K562 (cell line): ENCODE data around the gene SDCCAG8. TPM values are rescaled to one million over a fixed set of nuclear protein-coding genes. Genes with fewer than 3 reads are reported as not detected.

ENCODE experiments used
- ATAC-seq: fragments of 200-7000 bp; cut with Tn5 transposase; 3 replicates; pipeline ENCODE4 v1.9.1; 2020; ENCODE audit warnings: moderate library complexity
- BruUV-seq: library from RNA; stranded (reverse); fragments of 400-500 nt; replicated peaks from 2 replicates; lab custom pipeline; 2021; lab: Mats Ljungman, UMichigan
- CTCF ChIA-PET: fragments of 300-600 bp; formaldehyde crosslinking; extraction: SDS; loops from one replicate; lab custom pipeline; 2021; ENCODE audit warnings: low intra/inter-chr PET ratio; lab: Yijun Ruan, JAX
- POLR2A ChIA-PET: fragments of 300-600, 350-650 bp; sonication (Branson Sonifier 250); formaldehyde crosslinking; extraction: SDS; loops from one replicate; lab custom pipeline; 2021; ENCODE audit warnings: antibody characterized with exemption, inconsistent platforms; lab: Yijun Ruan, JAX
- DNase-seq, 4 experiments: peaks; one replicate each; pipeline versions ENCODE4 v3.0.0 to v3.0.0-alpha.2; 2011 to 2018; ENCODE audit warnings: low spot score in 3 of 4, mixed read lengths in 3 of 4; ENCODE audit errors: extremely low read depth in 1 of 4
- FAIRE-seq: peaks from 2 replicates; lab custom pipeline; 2011; peaks lifted over from hg19 to GRCh38; lab: Jason Lieb, UNC
- H2AFZ ChIP-seq: 2 replicates; pipeline ENCODE4 v1.6.0; 2011; ENCODE audit warnings: low read depth, low read length, control low read depth, inconsistent platforms
- H3K27ac ChIP-seq: fragments of 200-600 bp; 3 replicates; pipeline ENCODE4 v1.8.0; 2011; ENCODE audit warnings: low read depth, mild to moderate bottlenecking, control low read depth, inconsistent platforms, low read length, moderate library complexity, mixed read lengths; ENCODE audit errors: extremely low read depth
- H3K27me3 ChIP-seq, 2 experiments: fragments of 300-600 bp in 1 of 2; 2 replicates in 1 of 2; 3 replicates in 1 of 2; pipeline versions ENCODE4 v1.6.0 to v1.8.0; 2011; ENCODE audit warnings: inconsistent platforms in 2 of 2, low read length in 2 of 2, mild to moderate bottlenecking in 1 of 2, mixed read lengths in 1 of 2, moderate library complexity in 1 of 2; ENCODE audit not compliant: control insufficient read depth in 2 of 2, insufficient read depth in 2 of 2
- H3K36me3 ChIP-seq: fragments of 300-600 bp; 3 replicates; pipeline ENCODE4 v1.8.0; 2011; ENCODE audit warnings: mild to moderate bottlenecking, low read length, inconsistent platforms; ENCODE audit not compliant: control insufficient read depth, insufficient read depth
- H3K4me1 ChIP-seq, 2 experiments: fragments of 200-600 bp in 1 of 2; replicated peaks in 1 of 2; 2 replicates in 1 of 2; 3 replicates in 1 of 2; pipeline versions ENCODE4 v1.5.1 to v1.8.0; 2011; ENCODE audit warnings: inconsistent platforms in 2 of 2, low read length in 2 of 2, mild to moderate bottlenecking in 1 of 2, mixed read lengths in 1 of 2, moderate library complexity in 1 of 2; ENCODE audit not compliant: control insufficient read depth in 2 of 2, insufficient read depth in 2 of 2
- H3K4me2 ChIP-seq: 2 replicates; pipeline ENCODE4 v1.6.1; 2011; ENCODE audit warnings: low read length, control low read depth, inconsistent platforms, mixed read lengths; ENCODE audit not compliant: insufficient read depth
- H3K4me3 ChIP-seq: fragments of 200-600 bp; sonication (generic), shearing (Covaris generic); 2 replicates; pipeline ENCODE4 v1.5.1; 2016; ENCODE audit warnings: control low read depth, inconsistent platforms
- H3K79me2 ChIP-seq: fragments of 200-600 bp; 3 replicates; pipeline ENCODE4 v1.8.0; 2011; ENCODE audit warnings: low read length, inconsistent platforms; ENCODE audit not compliant: control insufficient read depth, insufficient read depth
- H3K9ac ChIP-seq, 2 experiments: 2 replicates each; pipeline versions ENCODE4 v1.6.0 to v1.6.1; 2011; ENCODE audit warnings: low read depth in 2 of 2, low read length in 2 of 2, control low read depth in 1 of 2, inconsistent platforms in 1 of 2, mild to moderate bottlenecking in 1 of 2, mixed read lengths in 1 of 2; ENCODE audit not compliant: insufficient read depth in 1 of 2
- H3K9me1 ChIP-seq: one replicate; pipeline ENCODE4 v1.6.0; 2011; ENCODE audit warnings: inconsistent platforms, mild to moderate bottlenecking, low read length, moderate library complexity; ENCODE audit not compliant: control insufficient read depth, insufficient read depth
- H3K9me3 ChIP-seq: replicated peaks from 2 replicates; pipeline ENCODE4 v1.5.1; 2011; ENCODE audit warnings: low read depth, low read length, inconsistent platforms; ENCODE audit not compliant: control insufficient read depth, insufficient read depth
- H4K20me1 ChIP-seq: replicated peaks from 2 replicates; pipeline ENCODE4 v1.6.1; 2011; ENCODE audit warnings: low read length, inconsistent platforms, mixed read lengths; ENCODE audit not compliant: control insufficient read depth, insufficient read depth
- BDP1 ChIP-seq: IDR thresholded peaks from 3 replicates; pipeline ENCODE4 v1.6.1; 2011; ENCODE audit not compliant: insufficient read length, insufficient read depth
- DIDO1 ChIP-seq: fragments of 450-650 bp; IDR thresholded peaks from 2 replicates; pipeline ENCODE4 v1.6.1; 2016; ENCODE audit warnings: low read depth, missing biosample characterization, missing genetic modification characterization
- EGR1 ChIP-seq: fragments of 450-650 bp; conservative IDR thresholded peaks from 2 replicates; pipeline ENCODE4 v1.6.1; 2017; ENCODE audit warnings: mild to moderate bottlenecking
- MEF2A ChIP-seq: IDR thresholded peaks from 2 replicates; pipeline ENCODE4 v1.6.1; 2011; ENCODE audit warnings: low read depth, mild to moderate bottlenecking, low read length, moderate library complexity; ENCODE audit not compliant: control insufficient read depth
- MTA2 ChIP-seq: fragments of 450-650 bp; IDR thresholded peaks from 2 replicates; pipeline ENCODE4 v1.6.1; 2016; ENCODE audit warnings: low read depth
- NCOA6 ChIP-seq: fragments of 450-650 bp; IDR thresholded peaks from 2 replicates; pipeline ENCODE4 v1.6.1; 2017; ENCODE audit warnings: mild to moderate bottlenecking
- PHB ChIP-seq: fragments of 250-450 bp; sonication (Bioruptor Pico); IDR thresholded peaks from 2 replicates; pipeline ENCODE4 v1.5.0; 2021
- PHF21A ChIP-seq: fragments of 450-650 bp; IDR thresholded peaks from 2 replicates; pipeline ENCODE4 v1.6.1; 2017; ENCODE audit warnings: low read depth, borderline replicate concordance
- RFX1 ChIP-seq: fragments of 450-650 bp; IDR thresholded peaks from 2 replicates; pipeline ENCODE4 v1.6.1; 2016; ENCODE audit warnings: mild to moderate bottlenecking, moderate library complexity
- SIN3A ChIP-seq, 2 experiments: fragments of 150-350 bp in 1 of 2; IDR thresholded peaks; 2 replicates each; pipeline ENCODE4 v1.6.1; 2011 to 2016; ENCODE audit warnings: borderline replicate concordance in 2 of 2, low read depth in 2 of 2, low read length in 2 of 2, mild to moderate bottlenecking in 2 of 2, moderate library complexity in 2 of 2; ENCODE audit not compliant: control insufficient read depth in 1 of 2
- ZNF224 ChIP-seq: sonication (generic); formaldehyde crosslinking; IDR thresholded peaks from 2 replicates; pipeline ENCODE4 v1.8.0; 2022; ENCODE audit warnings: mild to moderate bottlenecking, missing genetic modification reagents
- ZNF766 ChIP-seq: fragments of 200-800 bp; sonication (Bioruptor generic); conservative IDR thresholded peaks from 2 replicates; pipeline ENCODE4 v1.6.1; 2016; ENCODE audit warnings: missing genetic modification characterization, missing compliant biosample characterization
- WGBS: fragments of 100-300 bp; shearing (Covaris generic); methylation state at CpG from one replicate; pipeline ENCODE4 v1.1.6; 2016; ENCODE audit warnings: low coverage, mixed read lengths; ENCODE audit not compliant: insufficient coverage; ENCODE audit errors: missing lambda C conversion rate; 5-methylcytosine and 5-hydroxymethylcytosine counted together
- in situ Hi-C: fragments of 300-500 bp; cut with MboI; formaldehyde crosslinking; loops from 4 replicates; pipeline ENCODE4 v1.15.0; 2018; ENCODE audit warnings: inconsistent platforms, mixed read lengths
- intact Hi-C: fragments of 100-400 bp; cut with micrococcal nuclease; formaldehyde crosslinking; loops from 2 replicates; pipeline ENCODE4 v1.14.2; 2022
- polyA plus RNA-seq, 8 experiments: library from polyadenylated mRNA; depleted of rRNA in 4 of 8; stranded (reverse) in 5 of 8; unstranded in 3 of 8; fragments of >200 nt; fragmentation: Nextera tagmentation in 2 of 8; fragmentation: Illumina TruSeq in 1 of 8; extraction: Ambion mirVana in 2 of 8; extraction: Trizol in 1 of 8; gene quantifications; 2 replicates each; pipeline versions ENCODE4 v1.2.1 to v1.2.3, GENCODE V29; 2011 to 2014; ENCODE audit warnings: inconsistent platforms in 1 of 8, missing spikeins in 1 of 8
- total RNA-seq, 7 experiments: library from RNA; depleted of rRNA in 6 of 7; stranded (reverse); fragments of >200 nt in 6 of 7; fragmentation: Illumina TruSeq in 2 of 7; extraction: Trizol in 2 of 7; gene quantifications; 2 replicates each; pipeline versions ENCODE4 v1.2.1 to v1.2.3, GENCODE V29; 2011 to 2021; ENCODE audit warnings: low replicate concordance in 1 of 7
- TF ChIP-seq, protein P1 (sequence below): fragments of 250-450 bp; sonication (Bioruptor Pico); IDR thresholded peaks from 2 replicates; pipeline ENCODE4 v1.4.0; 2020; ENCODE audit warnings: borderline replicate concordance
- TF ChIP-seq, protein P2 (sequence below), 2 experiments: fragments of 150-350 bp in 1 of 2; IDR thresholded peaks; 2 replicates each; pipeline ENCODE4 v1.6.1; 2012 to 2016; ENCODE audit warnings: low read depth in 2 of 2, low read length in 2 of 2, mild to moderate bottlenecking in 1 of 2, moderate library complexity in 1 of 2

SDCCAG8 gene
- total and polyA plus RNA-seq, 9 of the 15 experiments (the other 6 are each of a cell fraction or from before 2014, with no cell fraction given), result 17.9 to 36.7 (median 25.4) TPM

DNA sequence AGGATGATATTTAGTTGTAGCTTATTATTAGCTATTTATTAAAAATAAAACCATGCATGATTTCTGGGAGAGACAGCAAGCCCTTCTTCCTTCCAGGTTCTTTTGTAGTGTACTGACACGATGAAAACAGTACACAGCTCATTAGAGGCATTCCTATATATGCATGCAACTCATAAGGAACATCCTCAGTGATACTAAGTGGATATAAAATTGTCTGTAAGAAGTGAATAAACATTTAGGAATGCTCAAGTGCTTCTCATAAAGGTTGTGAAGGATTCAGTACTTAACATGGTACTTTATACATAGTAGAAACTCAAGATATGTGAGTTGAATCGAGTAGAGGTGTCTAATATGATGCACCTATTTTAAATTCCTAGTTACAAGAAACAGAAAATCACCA is 287.7 kb downstream of the SDCCAG8 start (continued):
- TF ChIP-seq MEF2A (no peak), MTA2 (no peak), BDP1 (no peak), RFX1 (no peak), ZNF766 (no peak), EGR1 (no peak), DIDO1 (tag) (no peak)
- TF ChIP-seq, protein P1, sequence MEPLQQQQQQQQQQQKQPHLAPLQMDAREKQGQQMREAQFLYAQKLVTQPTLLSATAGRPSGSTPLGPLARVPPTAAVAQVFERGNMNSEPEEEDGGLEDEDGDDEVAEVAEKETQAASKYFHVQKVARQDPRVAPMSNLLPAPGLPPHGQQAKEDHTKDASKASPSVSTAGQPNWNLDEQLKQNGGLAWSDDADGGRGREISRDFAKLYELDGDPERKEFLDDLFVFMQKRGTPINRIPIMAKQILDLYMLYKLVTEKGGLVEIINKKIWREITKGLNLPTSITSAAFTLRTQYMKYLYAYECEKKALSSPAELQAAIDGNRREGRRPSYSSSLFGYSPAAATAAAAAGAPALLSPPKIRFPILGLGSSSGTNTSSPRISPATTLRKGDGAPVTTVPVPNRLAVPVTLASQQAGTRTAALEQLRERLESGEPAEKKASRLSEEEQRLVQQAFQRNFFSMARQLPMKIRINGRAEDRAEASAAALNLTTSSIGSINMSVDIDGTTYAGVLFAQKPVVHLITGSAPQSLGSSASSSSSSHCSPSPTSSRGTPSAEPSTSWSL (CRISPR knock-in tag), result no peak
- TF ChIP-seq, all 486 proteins: peak for 0

GRCh38 chr1:243546457-243546856 is 290.6 kb downstream of the SDCCAG8 start:
- ChIA-PET CTCF (no interaction called here), POLR2A (interaction anchor here (0.6 kb wide), 1 partner anchor 27 kb away, joined by 3 read pairs; no protein-coding TSS in a partner anchor)
- Histone ChIP-seq H3K4me1 (no peaks in the 10 kb centered on the region), H3K4me2 (no peak overlapping the region), H3K79me2 (no peaks in the 10 kb centered on the region), H3K9me3 (no peaks in the 10 kb centered on the region), H3K27ac (no peak overlapping the region), H4K20me1 (no peaks in the 10 kb centered on the region), H3K9ac (no peak overlapping the region), H2AFZ (no peak overlapping the region), H3K4me3 (no peak overlapping the region), H3K36me3 (no peaks in the 10 kb centered on the region), H3K27me3 (no peaks in the 10 kb centered on the region), H3K9me1 (no peaks in the 10 kb centered on the region)
- DNase-seq (no peak), FAIRE-seq (no peak), ATAC-seq (no peak)
- intact Hi-C loops (no loop called here), in situ Hi-C loops (no loop called here)
- TF ChIP-seq ZNF224 (CRISPR knock-in tag) (no peak), PHF21A (no peak), PHB (CRISPR knock-in tag) (no peak), SIN3A (IDR thresholded peaks at IDR 0.05; ENCODE audit: borderline replicate concordance in 2 of 2, control insufficient read depth in 1 of 2, low read depth in 2 of 2, low read length in 2 of 2) (no peak), NCOA6 (no peak)
- TF ChIP-seq, protein P2, sequence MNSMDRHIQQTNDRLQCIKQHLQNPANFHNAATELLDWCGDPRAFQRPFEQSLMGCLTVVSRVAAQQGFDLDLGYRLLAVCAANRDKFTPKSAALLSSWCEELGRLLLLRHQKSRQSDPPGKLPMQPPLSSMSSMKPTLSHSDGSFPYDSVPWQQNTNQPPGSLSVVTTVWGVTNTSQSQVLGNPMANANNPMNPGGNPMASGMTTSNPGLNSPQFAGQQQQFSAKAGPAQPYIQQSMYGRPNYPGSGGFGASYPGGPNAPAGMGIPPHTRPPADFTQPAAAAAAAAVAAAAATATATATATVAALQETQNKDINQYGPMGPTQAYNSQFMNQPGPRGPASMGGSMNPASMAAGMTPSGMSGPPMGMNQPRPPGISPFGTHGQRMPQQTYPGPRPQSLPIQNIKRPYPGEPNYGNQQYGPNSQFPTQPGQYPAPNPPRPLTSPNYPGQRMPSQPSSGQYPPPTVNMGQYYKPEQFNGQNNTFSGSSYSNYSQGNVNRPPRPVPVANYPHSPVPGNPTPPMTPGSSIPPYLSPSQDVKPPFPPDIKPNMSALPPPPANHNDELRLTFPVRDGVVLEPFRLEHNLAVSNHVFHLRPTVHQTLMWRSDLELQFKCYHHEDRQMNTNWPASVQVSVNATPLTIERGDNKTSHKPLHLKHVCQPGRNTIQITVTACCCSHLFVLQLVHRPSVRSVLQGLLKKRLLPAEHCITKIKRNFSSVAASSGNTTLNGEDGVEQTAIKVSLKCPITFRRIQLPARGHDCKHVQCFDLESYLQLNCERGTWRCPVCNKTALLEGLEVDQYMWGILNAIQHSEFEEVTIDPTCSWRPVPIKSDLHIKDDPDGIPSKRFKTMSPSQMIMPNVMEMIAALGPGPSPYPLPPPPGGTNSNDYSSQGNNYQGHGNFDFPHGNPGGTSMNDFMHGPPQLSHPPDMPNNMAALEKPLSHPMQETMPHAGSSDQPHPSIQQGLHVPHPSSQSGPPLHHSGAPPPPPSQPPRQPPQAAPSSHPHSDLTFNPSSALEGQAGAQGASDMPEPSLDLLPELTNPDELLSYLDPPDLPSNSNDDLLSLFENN (IDR thresholded peaks at IDR 0.05; ENCODE audit: low read depth in 2 of 2, low read length in 2 of 2), result no peak
- 0% methylated on average over 1 of the region's 1 CpG for WGBS
- BruUV-seq, result no TSS peak
